CD4-positive, CD25-positive, alpha-beta regulatory T cell (primary cell): ENCODE data around the gene CMTM8. TPM values are rescaled to one million over a fixed set of nuclear protein-coding genes. Genes with fewer than 3 reads are reported as not detected.

Source experiments
- ATAC-seq, 2 donors: fragments of 150-1000 bp; cut with Tn5 transposase; one replicate each; pipeline ENCODE4 v1.10.0; 2021; ENCODE audit warnings: low read depth in 2 of 2, moderate number of reproducible peaks in 2 of 2, moderate library complexity in 1 of 2
- DNase-seq, 3 donors: peaks; one replicate each; pipeline versions ENCODE4 v3.0.0 to v3.0.0-alpha.2; 2012 to 2022; ENCODE audit warnings: mixed read lengths in 1 of 3
- H3K27ac ChIP-seq: one replicate; pipeline ENCODE4 v1.7.0; 2013; ENCODE audit warnings: mild to moderate bottlenecking, low read length; ENCODE audit not compliant: insufficient read depth, poor library complexity, severe bottlenecking
- H3K27me3 ChIP-seq: one replicate; pipeline ENCODE4 v1.7.0; 2013; ENCODE audit warnings: low read length; ENCODE audit not compliant: control insufficient read depth, insufficient read depth
- H3K36me3 ChIP-seq: one replicate; pipeline ENCODE4 v1.7.0; 2013; ENCODE audit warnings: mild to moderate bottlenecking, low read length, moderate library complexity; ENCODE audit not compliant: control insufficient read depth, insufficient read depth
- H3K4me1 ChIP-seq: 2 replicates; pipeline ENCODE4 v1.7.0; 2013; ENCODE audit warnings: mild to moderate bottlenecking, low read length; ENCODE audit not compliant: insufficient read depth, control insufficient read depth, poor library complexity, severe bottlenecking
- H3K4me3 ChIP-seq: one replicate; pipeline ENCODE4 v1.7.0; 2013; ENCODE audit warnings: low read depth, mild to moderate bottlenecking, low read length, moderate library complexity
- H3K9me3 ChIP-seq, 2 experiments: 1 replicate in 1 of 2; 2 replicates in 1 of 2; pipeline ENCODE4 v1.7.0; 2013; ENCODE audit warnings: low read length in 2 of 2, mild to moderate bottlenecking in 1 of 2, moderate library complexity in 1 of 2; ENCODE audit not compliant: control insufficient read depth in 2 of 2
- H3K27ac Mint-ChIP-seq, 3 donors: one replicate each; pipeline ENCODE4 v1.8.0; 2020 to 2022; ENCODE audit warnings: mild to moderate bottlenecking in 3 of 3, mixed read lengths in 3 of 3, moderate library complexity in 2 of 3
- H3K27me3 Mint-ChIP-seq: one replicate; pipeline ENCODE4 v1.8.0; 2022; ENCODE audit warnings: mild to moderate bottlenecking, mixed read lengths
- H3K36me3 Mint-ChIP-seq: one replicate; pipeline ENCODE4 v1.8.0; 2020; ENCODE audit warnings: mixed read lengths
- H3K4me1 Mint-ChIP-seq, 4 donors: one replicate each; pipeline ENCODE4 v1.8.0; 2020 to 2022; ENCODE audit warnings: mixed read lengths in 4 of 4, mild to moderate bottlenecking in 1 of 4
- H3K4me3 Mint-ChIP-seq, 4 donors: one replicate each; pipeline ENCODE4 v1.8.0; 2020 to 2022; ENCODE audit warnings: mild to moderate bottlenecking in 4 of 4, mixed read lengths in 4 of 4, moderate library complexity in 3 of 4
- H3K9me3 Mint-ChIP-seq, 7 donors: one replicate each; pipeline ENCODE4 v1.8.0; 2020 to 2022; ENCODE audit warnings: mixed read lengths in 7 of 7, mild to moderate bottlenecking in 3 of 7, moderate library complexity in 2 of 7
- polyA plus RNA-seq, 4 donors: library from polyadenylated mRNA; unstranded; fragments of 300-500 nt; fragmentation: Illumina TruSeq; gene quantifications; one replicate each; pipeline ENCODE4 v1.2.3, GENCODE V29; 2021
- total RNA-seq: library from RNA; stranded (reverse); gene quantifications from one replicate; pipeline ENCODE4 v1.2.3, GENCODE V29; 2022

The CMTM8 gene
- total and polyA plus RNA-seq, 5 donors from 2014 or later, result 5.8 to 14.6 (median 13.1) TPM

DNA sequence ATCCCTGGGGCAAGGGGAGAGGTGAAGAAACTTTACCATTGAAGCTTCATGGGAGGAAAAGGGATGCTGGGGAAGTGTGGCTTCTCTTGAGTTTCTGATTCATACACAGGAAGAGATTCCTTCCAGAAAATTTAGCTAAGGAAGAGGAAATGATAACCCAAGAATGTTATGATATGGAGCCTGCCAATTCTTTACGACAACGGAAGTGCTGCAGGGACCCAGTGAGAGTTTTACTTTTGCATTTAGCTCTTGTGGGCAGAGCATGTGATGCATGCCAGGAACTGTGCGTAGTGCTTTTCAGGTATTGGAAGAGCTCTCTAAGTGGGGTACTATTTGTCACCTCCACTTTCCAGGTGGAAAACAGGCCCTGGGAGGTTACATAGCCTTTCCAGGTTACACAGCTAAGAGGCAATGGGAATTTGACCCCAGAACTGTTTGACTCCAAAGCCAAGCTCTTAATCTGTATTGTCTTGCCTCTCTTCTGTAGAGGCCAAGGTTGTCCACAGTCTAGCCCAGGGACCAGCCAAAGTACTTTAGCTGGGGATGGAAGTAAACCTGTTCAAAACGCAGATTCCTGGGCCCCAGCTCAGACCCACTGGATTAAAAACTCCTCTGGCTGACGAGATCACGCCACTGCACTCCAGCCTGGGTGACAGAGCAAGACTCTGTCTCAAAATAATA, 176.2 kb downstream of the CMTM8 start:
- Histone ChIP-seq H3K36me3 (no peaks in the 10 kb centered on the region), H3K4me3 (peak overlapping the region; percentile 11), H3K27me3 (no peaks in the 10 kb centered on the region), H3K9me3 (no peaks in the 10 kb centered on the region), H3K27ac (peak overlapping the region; percentile 86), H3K4me1 (peaks cover 55% of the 10 kb centered on the region)
- peak; percentile 94 to 97 for ATAC-seq
- H3K9me3 Mint-ChIP-seq, result no peaks in the 10 kb centered on the region
- H3K4me1 Mint-ChIP-seq, result peaks cover 27 to 92% (median 71%) of the 10 kb centered on the region in 4 donors
- peak overlapping the region; percentile 96 to 100 (median 97) for H3K27ac Mint-ChIP-seq
- no peaks in the 10 kb centered on the region for H3K27me3 Mint-ChIP-seq
- peak overlapping the region; percentile 43 to 70 (median 66) for H3K4me3 Mint-ChIP-seq
- DNase-seq, result peak; percentile 23 to 86 (median 71)
- H3K36me3 Mint-ChIP-seq, result peaks cover 4% of the 10 kb centered on the region

DNA sequence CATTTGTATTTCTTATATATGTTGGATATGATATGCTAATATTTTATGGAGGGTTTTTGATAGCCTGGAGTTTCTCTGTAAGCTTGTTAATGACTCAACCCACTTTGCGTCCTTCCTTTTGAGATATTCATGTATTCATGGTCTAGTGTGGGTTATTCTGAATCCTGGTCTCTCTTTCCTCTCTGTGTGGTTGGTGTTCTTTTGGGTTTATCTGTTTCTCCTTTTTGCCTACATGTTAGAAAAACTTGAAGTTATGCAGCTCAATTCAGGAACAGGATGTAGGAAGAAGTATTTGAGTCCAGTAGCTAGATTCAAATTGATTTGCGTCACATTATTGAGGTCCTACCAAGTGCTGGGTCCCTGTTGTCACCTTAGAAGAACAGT, 181.3 kb downstream of the CMTM8 start:
- H3K27ac ChIP-seq, result peak overlapping the region; percentile 60
- no peaks in the 10 kb centered on the region for H3K27me3 ChIP-seq
- ATAC-seq (no peak), DNase-seq (no peak)
- peaks cover 91% of the 10 kb centered on the region for H3K4me1 ChIP-seq
- Mint-ChIP-seq H3K9me3 (no peaks in the 10 kb centered on the region), H3K27ac (peak overlapping the region; percentile 92 to 99 (median 95)), H3K36me3 (peaks cover 9% of the 10 kb centered on the region), H3K4me1 (peaks cover 24 to 97% (median 85%) of the 10 kb centered on the region in 4 donors), H3K4me3 (peak overlapping the region; percentile 22 to 83 (median 60)), H3K27me3 (no peaks in the 10 kb centered on the region)
- peak overlapping the region; percentile 16 for H3K4me3 ChIP-seq
- H3K36me3 ChIP-seq, result no peaks in the 10 kb centered on the region
- H3K9me3 ChIP-seq, result no peaks in the 10 kb centered on the region

Other genes starting within 250 kb of the CMTM8 start
- gene GPD1L, start 132.1 kb upstream of the CMTM8 start, total RNA-seq, result 30.3 TPM
- gene GPD1L, start 132.1 kb upstream of the CMTM8 start, polyA plus RNA-seq, result 10 to 100 TPM; 19.5 to 27.2 (median 24.6) TPM
- gene CMTM7, start 153.2 kb downstream of the CMTM8 start, total RNA-seq, result 77.3 TPM
- 100 to 1,000 TPM; 141 to 231 (median 171) TPM for gene CMTM7, start 153.2 kb downstream of the CMTM8 start, polyA plus RNA-seq